ENCODE measurements around the gene CALHM2.

GRCh38 chr10:103419101-103419500, 33.1 kb downstream of the CALHM2 start:
- no peak for TF ChIP-seq EZH2 (IDR thresholded peaks at IDR 0.05; ENCODE audit: borderline replicate concordance)
- no peak for TF ChIP-seq CTCF (IDR thresholded peaks at IDR 0.05; ENCODE audit: poor library complexity)
